Measurements from ENCODE around the gene ZDHHC14.

The ZDHHC14 gene

DNA sequence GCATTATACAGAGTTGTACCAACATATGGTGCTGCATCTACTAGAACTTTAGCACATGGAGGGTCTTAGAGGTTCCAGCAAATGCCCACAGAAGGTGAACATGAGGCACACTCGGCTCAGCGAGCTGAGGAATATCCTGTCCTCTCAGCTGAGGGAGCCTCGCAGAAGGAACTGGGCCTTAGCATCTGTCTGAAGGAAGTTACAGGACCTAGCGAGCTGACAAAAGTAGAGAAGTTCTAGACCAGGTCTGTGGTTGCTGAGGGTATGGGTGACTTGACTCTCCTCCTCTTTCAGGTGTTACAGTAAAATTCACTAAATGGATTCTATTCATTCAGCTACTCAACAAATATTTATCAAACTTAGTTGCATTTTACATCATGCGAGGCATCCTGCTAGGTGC lies 157.2 kb downstream of the ZDHHC14 start:
- DNase-seq = no peak

DNA sequence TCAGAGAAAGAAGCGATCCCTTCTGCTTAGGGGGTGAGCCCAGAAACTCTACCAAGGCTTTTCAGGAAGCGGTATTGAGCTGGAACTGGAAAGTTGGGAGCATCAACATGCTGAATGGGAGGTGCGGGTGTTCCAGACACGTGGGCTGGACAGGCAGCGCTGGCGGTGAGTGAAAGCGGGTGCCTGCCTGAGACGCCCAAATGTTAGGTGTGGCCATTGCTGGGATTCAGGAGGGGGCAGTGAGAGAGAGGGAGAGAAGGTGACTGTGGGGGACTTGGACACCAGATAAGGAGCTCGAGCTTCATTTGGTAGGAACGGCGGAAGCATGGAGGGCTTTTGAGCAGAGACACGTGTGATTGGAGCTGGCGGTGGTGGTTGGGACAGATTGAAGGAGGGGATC lies 157.7 kb downstream of the ZDHHC14 start:
- DNase-seq = no peak

DNA sequence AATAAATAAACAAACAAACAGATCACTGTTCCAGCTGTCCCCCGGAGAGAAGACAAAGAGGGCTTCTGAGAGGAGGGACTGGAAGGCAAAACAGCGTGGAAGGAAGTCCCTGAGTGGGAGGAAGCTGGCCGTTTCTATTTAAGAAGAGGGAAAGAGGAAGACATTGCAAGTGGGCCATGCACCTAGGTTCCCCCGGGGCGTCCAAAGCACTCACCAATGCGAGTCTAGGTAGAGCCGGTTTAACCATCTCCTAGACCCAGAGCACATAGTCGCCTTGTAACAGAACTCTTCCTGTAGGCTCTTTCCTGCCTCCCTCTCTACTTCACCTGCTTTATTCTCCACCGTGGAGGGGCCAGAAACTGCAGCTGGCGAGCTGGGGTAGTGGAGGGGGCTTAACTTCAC lies 158.4 kb downstream of the ZDHHC14 start:
- DNase-seq = no peak

DNA sequence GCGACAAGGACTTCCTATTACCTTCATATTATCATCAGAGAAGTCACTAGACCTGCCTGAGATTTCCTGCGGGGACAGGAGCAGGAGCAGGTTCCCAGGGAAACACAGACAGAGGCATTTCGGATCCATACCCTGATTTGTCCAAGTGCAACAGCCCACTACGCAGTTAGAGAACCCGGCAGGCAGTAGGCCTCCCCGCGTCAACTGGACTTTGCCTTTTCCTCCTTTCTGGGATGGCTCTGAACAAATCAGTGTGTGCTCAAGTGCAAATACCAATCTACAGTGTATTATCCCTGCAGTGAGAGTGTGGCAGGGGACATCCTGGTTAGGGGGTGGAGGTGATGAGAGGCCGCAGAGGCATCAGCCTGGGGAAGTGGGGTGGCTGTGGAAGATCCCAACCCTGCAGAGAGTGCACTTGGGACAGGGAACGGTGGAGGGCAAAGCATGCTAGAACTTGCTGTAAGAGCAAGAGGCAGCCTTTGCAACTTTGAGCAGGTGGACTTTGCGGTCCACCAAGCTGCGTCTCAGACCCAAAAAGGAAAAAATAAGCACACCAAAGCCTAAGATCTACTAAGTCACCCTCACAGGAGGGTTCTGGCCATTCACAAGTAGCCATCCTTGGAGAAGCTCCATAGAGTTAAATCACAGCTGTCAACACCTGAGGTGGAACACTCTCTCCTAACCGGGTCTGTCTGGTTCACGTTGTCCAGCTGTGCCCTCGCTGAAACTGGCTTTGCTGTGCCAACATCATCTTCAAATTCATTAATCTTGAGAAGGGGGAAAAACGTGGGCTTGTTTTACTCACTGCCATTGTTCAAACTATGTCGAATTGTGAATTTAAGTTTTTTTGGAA lies 159.1 kb downstream of the ZDHHC14 start:
- no peak for DNase-seq

DNA sequence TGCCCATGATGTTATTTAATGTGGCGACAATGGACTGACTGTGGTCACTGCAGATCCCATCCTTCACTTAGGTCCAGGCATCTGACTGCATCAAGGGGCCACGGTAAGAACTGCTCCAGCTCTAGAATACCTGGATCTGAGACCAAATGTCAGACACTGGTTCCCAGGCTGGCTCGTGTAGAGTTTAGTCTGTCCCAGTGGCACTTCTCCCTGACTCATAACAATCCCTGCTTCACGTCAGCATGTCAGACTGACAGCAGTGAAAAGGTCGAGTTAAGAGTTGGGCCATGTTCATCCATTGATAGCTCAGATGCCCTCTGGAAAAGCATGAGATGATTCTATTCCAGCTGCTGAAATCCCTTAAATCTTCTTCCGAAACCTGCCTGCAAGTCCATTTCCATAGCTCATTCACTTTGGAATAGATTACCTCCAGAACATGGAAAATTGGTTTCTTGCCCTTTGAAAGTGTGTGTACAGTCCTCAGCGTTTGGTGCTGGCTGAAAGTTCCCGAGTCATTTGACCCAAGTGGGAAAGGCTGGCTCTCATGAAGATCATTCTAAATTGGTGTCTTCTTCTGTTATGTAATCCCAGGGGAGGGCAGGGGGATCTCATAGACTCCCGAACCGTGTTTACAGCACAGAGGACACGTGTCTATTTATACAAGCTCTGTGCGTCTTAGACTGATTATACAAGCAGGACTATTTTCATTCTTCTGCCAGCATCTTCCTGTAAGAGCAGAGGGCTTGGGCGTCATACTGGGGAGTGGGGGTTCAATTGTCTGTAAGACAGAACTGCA lies 160.8 kb downstream of the ZDHHC14 start:
- DNase-seq = no peak

DNA sequence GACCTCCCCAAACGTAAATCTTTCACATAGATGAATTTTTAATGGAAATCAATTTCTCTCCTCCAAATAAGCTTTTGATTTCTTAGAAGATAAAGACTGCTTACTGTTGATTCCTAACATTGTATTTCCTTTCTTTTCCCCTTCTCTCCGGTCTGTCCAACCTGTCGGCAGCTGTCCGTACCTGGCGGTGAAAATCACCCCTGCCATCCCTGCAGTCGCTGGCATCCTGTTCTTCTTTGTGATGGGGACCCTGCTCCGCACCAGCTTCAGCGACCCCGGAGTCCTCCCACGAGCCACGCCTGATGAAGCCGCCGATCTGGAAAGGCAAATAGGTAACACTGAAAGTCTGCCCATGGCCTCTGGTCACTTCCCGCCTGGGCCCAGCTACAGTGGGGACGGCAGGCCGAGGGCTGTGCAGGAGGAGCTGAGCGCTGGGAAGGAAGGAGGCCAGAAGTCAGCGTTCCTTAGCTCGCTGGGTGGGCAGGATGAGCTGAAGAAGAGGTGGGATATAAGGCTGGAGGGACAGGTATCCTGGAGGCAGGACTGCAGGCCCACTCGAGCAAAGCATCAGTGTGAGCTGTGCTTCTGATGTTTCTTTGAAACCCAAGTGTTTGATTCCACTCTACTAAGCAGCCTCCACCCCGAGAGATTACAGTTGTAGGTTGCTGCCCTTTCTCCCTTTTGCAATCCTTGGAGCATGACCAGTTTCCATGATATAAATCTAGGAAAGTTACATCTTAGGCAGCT lies 161.6 kb downstream of the ZDHHC14 start:
- DNase-seq = no peak

DNA sequence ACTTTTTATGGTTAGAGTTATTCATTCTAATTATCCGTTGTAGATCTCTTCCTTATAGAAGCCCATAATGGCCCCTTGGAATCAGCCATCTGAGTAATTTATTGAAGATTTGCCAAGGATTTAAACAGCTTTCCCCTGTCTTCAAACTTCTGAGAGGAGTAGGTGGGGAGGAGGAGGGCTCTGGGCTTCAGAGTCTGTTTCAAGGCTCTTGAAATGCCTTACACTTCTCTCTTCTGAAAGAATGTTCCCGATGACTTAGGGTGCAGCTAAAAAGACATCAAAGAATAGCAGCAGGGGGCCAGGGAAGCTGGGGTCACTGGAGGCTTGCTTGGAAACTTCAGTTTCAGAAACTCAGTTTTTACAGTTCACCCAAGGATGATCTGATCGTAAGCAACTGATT lies 165.3 kb downstream of the ZDHHC14 start:
- DNase-seq = no peak

DNA sequence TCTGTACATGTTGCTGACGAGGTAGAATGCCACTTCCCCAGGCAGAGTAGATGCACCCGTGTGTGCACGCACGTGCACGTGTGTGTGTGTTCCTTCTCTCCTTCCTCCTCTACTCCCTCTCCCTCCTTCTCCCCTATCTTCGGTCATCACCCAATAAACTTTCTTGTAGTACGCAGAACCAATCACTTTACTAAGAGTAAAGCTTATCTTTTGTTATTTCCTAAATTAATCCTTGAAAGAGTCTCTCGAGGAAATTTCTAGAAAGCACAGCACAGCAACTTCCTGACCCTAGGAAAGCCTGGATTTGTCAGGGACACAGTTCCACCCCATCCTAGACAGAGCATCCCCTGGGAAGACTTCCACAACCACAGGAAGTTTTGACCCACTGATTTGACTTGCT lies 166.1 kb downstream of the ZDHHC14 start:
- DNase-seq = no peak

DNA sequence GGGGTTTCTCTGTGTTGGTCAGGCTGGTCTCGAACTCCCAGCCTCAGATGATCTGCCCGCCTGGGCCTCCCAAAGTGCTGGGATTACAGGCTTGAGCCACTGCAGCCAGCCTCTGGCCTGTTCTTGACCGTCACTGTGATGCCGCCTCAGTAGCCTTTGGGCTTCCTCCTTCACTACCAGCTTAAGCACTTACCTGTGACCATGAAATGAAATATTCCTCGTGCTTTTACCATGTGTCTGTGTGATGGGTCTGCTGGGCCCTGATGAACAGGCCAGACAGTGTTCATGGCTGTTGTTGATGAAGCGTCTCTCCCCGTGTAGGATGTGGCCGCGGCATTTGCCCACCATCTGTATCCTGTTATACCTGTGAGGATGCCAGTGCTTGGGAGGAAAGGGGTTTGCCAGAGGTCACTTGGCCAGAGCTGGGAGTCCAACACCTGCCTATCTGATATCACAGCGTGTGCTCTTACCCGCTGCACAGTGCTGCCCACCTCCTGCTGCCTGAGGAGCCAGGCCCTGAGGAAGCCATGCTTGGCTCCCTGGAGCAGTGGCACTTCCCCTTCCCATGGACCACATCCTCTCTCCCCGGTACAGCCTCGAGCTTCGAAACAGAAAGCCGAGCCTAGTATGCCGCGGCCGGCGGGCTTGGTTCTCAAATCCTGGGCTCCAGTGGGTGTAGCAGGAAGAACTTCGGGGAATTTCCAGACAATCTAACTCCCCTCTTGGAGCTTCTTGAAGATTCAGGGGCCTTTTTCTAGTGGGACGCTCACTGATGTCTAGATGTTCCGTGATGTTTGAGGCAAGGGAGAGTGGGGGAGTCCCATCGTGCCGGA lies 167.9 kb downstream of the ZDHHC14 start:
- no peak for DNase-seq

DNA sequence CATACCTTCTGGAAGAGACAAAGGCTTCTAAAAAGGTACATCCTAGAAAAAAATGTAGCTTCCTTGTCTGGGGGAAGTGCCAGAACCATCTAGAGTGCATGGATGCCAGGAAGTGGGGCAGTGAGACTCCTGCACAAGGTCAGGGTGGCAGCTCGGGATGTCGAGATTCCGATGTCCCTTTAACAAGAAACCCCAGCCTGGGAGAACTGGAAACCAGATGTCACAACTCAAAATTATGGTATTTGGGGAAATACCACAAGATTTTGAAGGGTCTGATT lies 168.4 kb downstream of the ZDHHC14 start:
- DNase-seq = no peak

DNA sequence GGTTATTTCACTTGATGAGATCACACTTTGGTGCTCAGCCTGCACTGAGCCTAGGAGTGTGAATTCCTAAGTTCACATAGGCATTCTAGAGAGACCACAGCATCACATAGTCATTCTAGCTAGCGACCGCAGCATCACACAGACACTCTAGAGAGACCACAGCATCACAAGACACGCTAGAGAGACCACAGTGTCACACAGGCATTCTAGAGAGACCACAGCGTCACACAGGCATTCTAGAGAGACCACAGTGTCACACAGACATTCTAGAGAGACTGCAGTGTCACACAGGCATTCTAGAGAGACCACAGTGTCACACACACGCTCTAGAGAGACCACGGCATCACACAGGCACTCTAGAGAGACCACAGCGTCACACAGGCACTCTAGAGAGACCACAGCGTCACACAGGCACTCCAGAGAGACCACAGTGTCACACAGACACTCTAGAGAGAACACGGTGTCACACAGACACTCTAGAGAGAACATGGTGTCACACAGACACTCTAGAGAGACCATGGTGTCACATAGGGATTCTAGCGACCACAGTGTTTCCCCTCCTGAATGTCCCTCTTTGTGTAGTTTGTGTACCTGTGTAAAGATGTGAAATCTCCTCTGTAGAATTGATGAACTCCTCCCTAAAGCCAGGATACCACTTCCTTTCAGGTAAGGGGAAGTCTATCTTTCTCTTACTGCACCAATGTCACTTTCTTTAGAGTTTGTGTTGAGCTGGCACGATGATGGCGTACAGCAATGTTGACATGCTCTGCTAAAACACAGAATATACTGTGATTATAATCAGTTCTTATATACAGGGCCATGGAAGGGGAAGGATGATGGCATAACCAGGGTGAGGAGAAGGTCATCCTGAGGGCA lies 169.4 kb downstream of the ZDHHC14 start:
- DNase-seq = peak; percentile 73

DNA sequence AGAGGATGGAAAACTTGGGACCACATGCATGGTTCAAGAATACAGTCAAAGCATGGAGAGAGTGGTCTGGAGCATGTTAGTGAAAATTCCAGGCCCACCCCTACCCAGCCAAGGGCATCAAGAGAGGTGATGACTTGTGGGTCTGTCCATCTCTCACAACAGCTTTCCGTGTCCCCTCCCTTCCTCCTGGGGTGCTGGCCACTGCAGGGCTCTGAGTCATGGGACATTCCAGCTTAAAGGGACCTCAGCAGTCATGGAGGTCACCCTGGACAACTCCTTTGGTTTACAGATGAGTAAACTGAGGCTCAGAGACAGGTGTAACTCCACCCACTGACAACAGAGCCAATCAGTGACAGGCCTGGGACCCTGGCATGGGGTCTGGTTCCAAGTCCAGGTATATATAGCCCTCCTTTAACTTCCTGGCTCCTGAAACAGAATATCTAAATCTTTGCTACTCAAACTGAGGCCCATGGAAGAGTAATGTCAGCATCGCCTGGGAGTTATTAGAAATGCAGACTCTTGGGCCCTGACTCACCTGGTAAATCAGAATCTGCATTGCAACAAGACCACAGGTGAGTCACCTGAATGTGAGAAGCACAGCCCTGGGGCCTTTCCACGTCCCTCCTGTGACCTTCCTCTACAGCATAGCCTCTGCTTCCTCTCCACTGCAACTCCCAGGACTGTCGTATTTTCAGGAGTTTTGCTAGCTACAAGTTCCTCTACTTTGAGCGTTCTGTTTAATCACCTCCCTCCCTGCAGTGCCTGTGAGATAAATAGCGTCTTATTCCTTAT lies 170.2 kb downstream of the ZDHHC14 start:
- DNase-seq = no peak

DNA sequence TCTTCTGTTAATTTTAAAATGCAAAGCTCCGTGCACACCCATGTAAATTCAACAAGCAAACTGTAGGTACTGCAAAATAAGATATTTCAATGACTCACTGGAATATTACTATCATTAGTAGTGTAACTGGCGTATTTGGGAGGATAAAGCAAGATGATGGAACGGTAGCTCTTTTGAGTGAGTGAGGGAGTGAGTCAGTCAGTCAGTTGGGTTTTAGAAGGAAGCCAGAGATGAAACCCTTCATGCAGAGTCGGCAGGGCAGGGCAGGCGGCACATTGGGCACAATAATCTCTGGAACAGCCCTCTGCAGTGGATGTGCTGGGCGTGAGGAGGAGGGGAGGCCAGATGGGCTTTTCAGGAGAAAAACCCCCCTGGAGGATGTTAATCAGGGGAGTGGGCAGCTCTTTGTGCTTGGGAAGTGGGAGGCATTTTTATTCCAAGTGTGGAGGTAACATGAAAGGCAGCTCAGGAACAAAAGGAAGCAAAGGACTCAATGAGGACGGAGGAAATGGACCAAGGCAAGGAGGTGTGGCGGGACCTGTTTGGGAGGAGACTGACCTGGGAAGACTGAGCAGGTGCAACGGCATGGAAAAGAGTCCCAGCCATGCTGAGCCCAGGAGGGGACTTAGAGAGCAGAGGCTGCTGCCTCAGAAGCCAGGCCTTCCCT lies 171.2 kb downstream of the ZDHHC14 start:
- no peak for DNase-seq

DNA sequence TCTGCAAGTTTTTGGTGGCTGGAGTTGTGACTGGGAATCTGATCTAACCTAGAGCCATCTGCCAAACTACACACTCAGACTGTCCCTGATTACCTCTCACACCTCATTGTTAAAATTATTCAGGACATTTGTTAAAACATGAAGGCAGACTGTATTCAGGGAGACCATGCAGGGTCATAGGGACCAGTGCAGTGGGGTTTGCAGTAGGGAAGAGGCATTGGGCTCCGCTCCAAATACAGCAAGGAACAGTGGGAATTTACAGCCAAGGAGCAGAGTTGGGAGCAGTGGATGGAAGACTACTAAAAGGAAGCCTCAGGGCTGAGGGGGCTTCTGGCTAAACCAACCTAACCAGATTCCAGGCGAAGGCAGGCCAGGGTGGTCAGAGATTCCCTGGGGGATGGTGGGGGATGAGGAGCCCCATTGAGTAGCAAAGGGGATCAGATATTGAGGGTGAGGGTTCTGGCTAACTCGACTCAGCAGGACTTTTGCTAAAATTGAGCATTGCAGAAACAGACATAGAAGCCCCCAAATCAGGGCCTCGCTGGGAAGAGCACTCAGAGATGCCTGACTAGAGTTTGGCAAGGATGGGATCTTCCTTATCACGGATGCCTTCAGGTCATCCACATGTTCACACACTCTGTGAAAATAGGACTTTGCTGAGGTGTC lies 172.0 kb downstream of the ZDHHC14 start:
- no peak for DNase-seq

DNA sequence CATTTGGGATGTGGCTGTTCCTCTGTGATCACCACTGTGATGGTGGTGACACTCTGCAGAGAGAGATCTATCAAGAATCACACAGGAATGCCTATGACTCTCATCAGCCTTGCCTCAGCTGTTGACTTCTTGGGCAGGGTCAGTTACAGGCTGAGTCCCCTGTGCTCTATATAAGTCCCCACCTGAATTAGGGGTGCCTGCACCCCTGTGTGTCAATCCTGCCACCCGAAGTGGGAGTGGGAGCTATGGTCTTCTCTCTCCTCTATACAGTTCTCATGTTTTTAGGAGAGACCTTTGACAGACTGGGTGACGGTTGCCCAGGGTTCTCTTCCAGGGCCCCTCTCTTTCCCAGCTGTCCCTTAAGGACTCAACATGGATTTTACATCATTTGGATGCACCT lies 173.8 kb downstream of the ZDHHC14 start:
- DNase-seq = no peak

DNA sequence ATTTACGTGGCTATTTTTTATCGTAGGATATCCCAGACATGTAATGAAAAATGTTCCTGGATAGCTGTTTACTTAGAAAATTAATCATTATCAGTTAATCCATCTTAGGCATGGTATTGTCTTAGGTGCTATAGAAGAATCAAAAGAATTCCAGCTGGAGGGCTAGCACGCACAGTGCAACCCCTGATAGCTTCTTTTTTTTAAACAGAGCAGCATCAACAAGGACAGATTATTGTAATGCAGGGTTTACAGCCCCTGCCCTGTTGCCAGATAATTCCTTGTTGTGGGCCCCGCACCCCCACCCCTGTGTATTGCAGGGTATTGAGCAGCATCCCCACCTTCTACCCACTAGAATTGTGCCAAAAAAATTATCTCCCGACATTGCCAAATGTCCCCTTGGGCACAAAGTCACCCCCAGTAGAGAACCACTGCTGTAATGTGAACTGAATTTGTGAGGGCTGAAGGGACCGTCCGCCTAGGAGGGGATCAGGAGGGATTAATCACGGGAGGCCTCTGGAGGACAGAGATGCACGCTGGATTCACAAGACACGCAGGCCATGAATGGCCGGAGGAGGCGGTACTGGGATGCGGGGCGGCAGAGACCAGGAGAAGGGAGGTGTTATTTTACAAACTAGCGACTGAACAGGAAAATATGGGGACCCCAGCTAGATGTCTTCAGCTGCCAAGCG lies 174.6 kb downstream of the ZDHHC14 start:
- no peak for DNase-seq

DNA sequence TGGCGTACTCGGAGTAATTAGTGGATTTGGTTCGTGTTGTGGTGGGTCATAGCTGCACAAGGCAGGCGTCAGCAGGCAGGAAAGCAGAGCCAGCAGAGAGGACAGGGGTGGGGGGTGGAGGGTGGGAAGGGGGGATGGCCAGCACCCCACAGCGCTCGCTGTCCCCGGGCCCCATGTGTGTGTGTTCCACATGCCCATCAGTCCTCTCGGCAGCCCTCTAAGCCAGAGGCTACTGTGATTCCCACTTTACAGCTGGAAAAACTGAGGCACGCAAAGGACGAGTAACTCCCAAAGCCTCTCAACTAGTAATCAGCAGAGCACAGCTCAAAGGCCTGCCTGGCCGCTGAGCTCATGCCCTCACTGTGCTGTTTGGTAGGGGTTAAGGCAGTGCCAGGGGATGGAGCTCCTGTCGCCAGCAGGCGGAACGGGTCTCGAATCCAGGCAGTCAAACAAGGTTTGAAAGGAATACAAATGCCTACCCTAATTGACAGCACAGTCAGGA lies 175.2 kb downstream of the ZDHHC14 start:
- DNase-seq = no peak

DNA sequence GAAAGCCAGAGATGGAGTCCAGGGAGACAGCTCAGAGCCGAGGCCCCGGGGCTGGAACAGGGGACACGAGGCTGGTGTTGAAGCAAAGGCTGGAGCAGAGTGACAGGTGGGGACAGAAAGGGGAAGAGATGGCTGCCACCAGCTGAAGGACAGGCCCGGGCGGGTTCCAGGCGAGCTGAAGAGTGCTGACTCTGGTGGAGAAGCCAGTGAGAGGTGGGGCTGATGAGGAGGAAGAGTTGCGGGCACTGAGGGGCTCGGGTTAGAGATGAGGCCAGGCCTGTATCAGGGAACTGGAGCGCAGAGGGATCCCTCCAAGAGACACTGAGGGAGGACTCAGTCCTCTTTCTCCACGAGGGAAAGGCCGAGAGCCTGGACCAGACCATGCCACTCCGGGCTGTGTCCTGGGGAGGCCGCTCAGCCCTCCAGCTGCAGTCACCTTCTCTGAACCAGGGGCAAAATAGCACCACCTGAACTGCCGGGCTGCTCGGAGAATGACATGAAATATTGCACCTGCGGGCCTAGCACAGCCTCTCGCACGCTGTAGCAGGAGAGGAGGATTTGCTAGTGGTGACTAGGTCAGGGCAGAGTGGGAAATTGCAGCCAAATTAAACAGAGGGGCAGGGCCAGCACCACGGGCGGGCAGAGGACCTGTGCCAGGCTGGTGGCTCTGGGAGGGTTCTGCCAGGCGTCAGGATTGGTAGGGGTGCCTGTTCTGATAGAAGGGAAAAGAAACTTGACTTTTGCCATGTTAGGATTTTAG lies 175.9 kb downstream of the ZDHHC14 start:
- DNase-seq = no peak

Data from CD4-positive, alpha-beta T cell treated with Interleukin-15 for 1 hour (primary cell).